Natural killer cell treated with Interleukin-12 subunit alpha and Interleukin-12 subunit beta and Interleukin-15 and Interleukin-18, amount 100 ng/mL, for 72 hours (primary cell): ENCODE results near the gene TFPI. TPM values are rescaled to one million over a fixed set of nuclear protein-coding genes. Genes with fewer than 3 reads are reported as not detected.

ENCODE experiments used
- ATAC-seq, 2 donors: fragments of 150-1000 bp; cut with Tn5 transposase in 1 of 2; sonication (Bioruptor Pico), chemical (Tn5 transposase) in 1 of 2; 2 replicates each; pipeline ENCODE4 v1.10.0; 2021
- DNase-seq: peaks from one replicate; pipeline ENCODE4 v3.0.0; 2022; ENCODE audit warnings: low spot score
- H3K27ac Mint-ChIP-seq, 2 donors: 1 replicate in 1 of 2; 2 replicates in 1 of 2; pipeline ENCODE4 v1.8.0; 2022; ENCODE audit warnings: mixed read lengths in 2 of 2, mild to moderate bottlenecking in 1 of 2, moderate library complexity in 1 of 2
- H3K27me3 Mint-ChIP-seq, 2 donors: 1 replicate in 1 of 2; 2 replicates in 1 of 2; pipeline ENCODE4 v1.8.0; 2022; ENCODE audit warnings: mixed read lengths in 2 of 2
- H3K36me3 Mint-ChIP-seq: one replicate; pipeline ENCODE4 v1.8.0; 2022; ENCODE audit warnings: mixed read lengths
- H3K4me1 Mint-ChIP-seq, 2 donors: 1 replicate in 1 of 2; 2 replicates in 1 of 2; pipeline ENCODE4 v1.8.0; 2022; ENCODE audit warnings: low read depth in 2 of 2, mixed read lengths in 2 of 2, mild to moderate bottlenecking in 1 of 2
- H3K4me3 Mint-ChIP-seq: one replicate; pipeline ENCODE4 v1.8.0; 2022; ENCODE audit warnings: mixed read lengths
- H3K9me3 Mint-ChIP-seq: 2 replicates; pipeline ENCODE4 v1.8.0; 2022; ENCODE audit warnings: mixed read lengths
- total RNA-seq, 2 donors: library from RNA; stranded (reverse); gene quantifications; one replicate each; pipeline ENCODE4 v1.2.3, GENCODE V29; 2022

The TFPI gene
- total RNA-seq, 2 donors from 2014 or later, result 0.56 to 1.9 TPM

GRCh38 chr2:187438455-187438854 lies 115.8 kb downstream of the TFPI start:
- no peak for DNase-seq
- ATAC-seq, result no peak
- Mint-ChIP-seq H3K36me3 (no peaks in the 10 kb centered on the region), H3K4me1 (no peaks in the 10 kb centered on the region), H3K27me3 (no peaks in the 10 kb centered on the region), H3K27ac (no peak overlapping the region), H3K4me3 (no peak overlapping the region), H3K9me3 (no peaks in the 10 kb centered on the region)

GRCh38 chr2:187435756-187436155 lies 118.5 kb downstream of the TFPI start:
- Mint-ChIP-seq H3K4me3 (no peak overlapping the region), H3K4me1 (no peaks in the 10 kb centered on the region), H3K36me3 (no peaks in the 10 kb centered on the region), H3K9me3 (peaks cover 3% of the 10 kb centered on the region), H3K27ac (no peak overlapping the region), H3K27me3 (no peaks in the 10 kb centered on the region)
- ATAC-seq (no peak), DNase-seq (no peak)

- no peak overlapping the region for H3K27ac Mint-ChIP-seq
- peaks cover 3% of the 10 kb centered on the region for H3K9me3 Mint-ChIP-seq
- no peaks in the 10 kb centered on the region for H3K36me3 Mint-ChIP-seq
- H3K27me3 Mint-ChIP-seq, result no peaks in the 10 kb centered on the region
- H3K4me1 Mint-ChIP-seq, result no peaks in the 10 kb centered on the region
- DNase-seq (no peak), ATAC-seq (no peak)
- H3K4me3 Mint-ChIP-seq, result no peak overlapping the region
These were observed 119.2 kb downstream of the TFPI start for GRCh38 chr2:187435078-187435477.

- H3K9me3 Mint-ChIP-seq, result peaks cover 3% of the 10 kb centered on the region
- DNase-seq, result no peak
- H3K27ac Mint-ChIP-seq, result no peak overlapping the region
- no peak overlapping the region for H3K4me3 Mint-ChIP-seq
- ATAC-seq, result no peak
- no peaks in the 10 kb centered on the region for H3K27me3 Mint-ChIP-seq
- H3K4me1 Mint-ChIP-seq, result no peaks in the 10 kb centered on the region
- no peaks in the 10 kb centered on the region for H3K36me3 Mint-ChIP-seq
These were observed 119.9 kb downstream of the TFPI start for GRCh38 chr2:187434342-187434785.

- Mint-ChIP-seq H3K27me3 (no peaks in the 10 kb centered on the region), H3K27ac (no peak overlapping the region), H3K4me3 (no peak overlapping the region), H3K4me1 (no peaks in the 10 kb centered on the region), H3K36me3 (no peaks in the 10 kb centered on the region), H3K9me3 (peaks cover 3% of the 10 kb centered on the region)
- no peak for DNase-seq
- ATAC-seq, result no peak
These were observed 122.3 kb downstream of the TFPI start for GRCh38 chr2:187431911-187432310.

GRCh38 chr2:187429989-187430388 lies 124.2 kb downstream of the TFPI start:
- Mint-ChIP-seq H3K36me3 (no peaks in the 10 kb centered on the region), H3K4me1 (no peaks in the 10 kb centered on the region), H3K9me3 (peaks cover 5% of the 10 kb centered on the region), H3K27me3 (no peaks in the 10 kb centered on the region), H3K27ac (no peak overlapping the region), H3K4me3 (no peak overlapping the region)
- DNase-seq, result no peak
- no peak for ATAC-seq

- H3K27ac Mint-ChIP-seq, result no peak overlapping the region
These were observed 130.1 kb downstream of the TFPI start for GRCh38 chr2:187424146-187424545.

GRCh38 chr2:187422282-187422681 lies 132.0 kb downstream of the TFPI start:
- no peaks in the 10 kb centered on the region for H3K36me3 Mint-ChIP-seq
- H3K27me3 Mint-ChIP-seq, result no peaks in the 10 kb centered on the region
- H3K4me1 Mint-ChIP-seq, result no peaks in the 10 kb centered on the region
- H3K9me3 Mint-ChIP-seq, result peaks cover 2% of the 10 kb centered on the region
- DNase-seq (no peak), ATAC-seq (no peak)
- no peak overlapping the region for H3K27ac Mint-ChIP-seq
- no peak overlapping the region for H3K4me3 Mint-ChIP-seq

More at GRCh38 chr2:187424146-187424545, 130.1 kb downstream of the TFPI start:
- no peaks in the 10 kb centered on the region for H3K4me1 Mint-ChIP-seq
- H3K36me3 Mint-ChIP-seq, result no peaks in the 10 kb centered on the region
- H3K27me3 Mint-ChIP-seq, result no peaks in the 10 kb centered on the region
- H3K4me3 Mint-ChIP-seq, result no peak overlapping the region
- H3K9me3 Mint-ChIP-seq, result peaks cover 2% of the 10 kb centered on the region
- ATAC-seq, result no peak
- DNase-seq, result no peak

GRCh38 chr2:187421519-187421918 lies 132.7 kb downstream of the TFPI start:
- no peaks in the 10 kb centered on the region for H3K9me3 Mint-ChIP-seq
- H3K4me1 Mint-ChIP-seq, result no peaks in the 10 kb centered on the region
- ATAC-seq (no peak), DNase-seq (no peak)
- H3K27me3 Mint-ChIP-seq, result no peaks in the 10 kb centered on the region
- no peak overlapping the region for H3K27ac Mint-ChIP-seq
- H3K4me3 Mint-ChIP-seq, result no peak overlapping the region
- H3K36me3 Mint-ChIP-seq, result no peaks in the 10 kb centered on the region

- no peaks in the 10 kb centered on the region for H3K27me3 Mint-ChIP-seq
- DNase-seq (no peak), ATAC-seq (no peak)
- H3K4me1 Mint-ChIP-seq, result no peaks in the 10 kb centered on the region
- H3K9me3 Mint-ChIP-seq, result no peaks in the 10 kb centered on the region
- H3K4me3 Mint-ChIP-seq, result no peak overlapping the region
- H3K36me3 Mint-ChIP-seq, result no peaks in the 10 kb centered on the region
- H3K27ac Mint-ChIP-seq, result no peak overlapping the region
These were observed 134.4 kb downstream of the TFPI start for GRCh38 chr2:187419808-187420207.

GRCh38 chr2:187415449-187415848 lies 138.8 kb downstream of the TFPI start:
- Mint-ChIP-seq H3K36me3 (peaks cover 2% of the 10 kb centered on the region), H3K9me3 (peaks cover 2% of the 10 kb centered on the region)

More at GRCh38 chr2:187415449-187415848, 138.8 kb downstream of the TFPI start:
- no peak overlapping the region for H3K27ac Mint-ChIP-seq
- H3K27me3 Mint-ChIP-seq, result no peaks in the 10 kb centered on the region
- H3K4me3 Mint-ChIP-seq, result no peak overlapping the region
- ATAC-seq (no peak), DNase-seq (no peak)
- no peaks in the 10 kb centered on the region for H3K4me1 Mint-ChIP-seq

Other genes starting within 250 kb of the TFPI start
- gene CALCRL, start 106.2 kb downstream of the TFPI start, total RNA-seq, result under 1 TPM in 1 of 2 donors, not detected in 1; 0.48 TPM